GM23248 (cell line): ENCODE data around the gene FGGY. TPM values are rescaled to one million over a fixed set of nuclear protein-coding genes. Genes with fewer than 3 reads are reported as not detected.

Experiments
- DNase-seq: peaks from one replicate; pipeline ENCODE4 v3.0.0-alpha.2; 2015
- H2AFZ ChIP-seq: fragments of 200-600 bp; sonication (generic); 2 replicates; pipeline ENCODE4 v1.6.1; 2016; ENCODE audit warnings: antibody characterized with exemption
- H3F3A ChIP-seq: fragments of 200-600 bp; sonication (generic); 2 replicates; pipeline ENCODE4 v1.6.1; 2016; ENCODE audit warnings: mild to moderate bottlenecking, antibody characterized with exemption, mixed run types; ENCODE audit not compliant: insufficient read depth
- H3K27ac ChIP-seq: fragments of 200-600 bp; sonication (generic); 2 replicates; pipeline ENCODE4 v1.5.1; 2016; ENCODE audit warnings: mild to moderate bottlenecking
- H3K27me3 ChIP-seq: fragments of 200-600 bp; sonication (generic); replicated peaks from 2 replicates; pipeline ENCODE4 v1.6.1; 2016; ENCODE audit warnings: mild to moderate bottlenecking; ENCODE audit not compliant: insufficient read depth
- H3K36me3 ChIP-seq: fragments of 200-600 bp; sonication (generic); 2 replicates; pipeline ENCODE4 v1.6.1; 2016; ENCODE audit warnings: low read depth, mild to moderate bottlenecking
- H3K4me1 ChIP-seq: fragments of 200-600 bp; sonication (generic); 2 replicates; pipeline ENCODE4 v1.6.1; 2016; ENCODE audit warnings: mild to moderate bottlenecking; ENCODE audit not compliant: insufficient read depth
- H3K4me2 ChIP-seq: fragments of 200-600 bp; sonication (generic); one replicate; pipeline ENCODE4 v1.6.1; 2016; ENCODE audit warnings: mild to moderate bottlenecking; ENCODE audit not compliant: unreplicated experiment
- H3K4me3 ChIP-seq: fragments of 200-600 bp; sonication (generic); 2 replicates; pipeline ENCODE4 v1.5.1; 2016; ENCODE audit warnings: mild to moderate bottlenecking
- H3K79me2 ChIP-seq: fragments of 200-600 bp; sonication (generic); 2 replicates; pipeline ENCODE4 v1.6.1; 2016; ENCODE audit warnings: mild to moderate bottlenecking; ENCODE audit not compliant: insufficient read depth
- H3K9ac ChIP-seq: fragments of 200-600 bp; sonication (generic); 2 replicates; pipeline ENCODE4 v1.6.1; 2016; ENCODE audit warnings: mild to moderate bottlenecking
- H3K9me2 ChIP-seq: fragments of 200-600 bp; sonication (generic); 2 replicates; pipeline ENCODE4 v1.6.1; 2016; ENCODE audit warnings: mixed run types, mild to moderate bottlenecking, moderate library complexity; ENCODE audit not compliant: insufficient read depth
- H3K9me3 ChIP-seq: fragments of 200-600 bp; sonication (generic); one replicate; pipeline ENCODE4 v1.6.1; 2017; ENCODE audit warnings: low read depth
- H4K20me1 ChIP-seq: fragments of 200-600 bp; sonication (generic); 2 replicates; pipeline ENCODE4 v1.6.0; 2016; ENCODE audit not compliant: insufficient read depth
- EZH2 ChIP-seq: fragments of 200-600 bp; sonication (generic); IDR thresholded peaks from 2 replicates; pipeline ENCODE4 v1.6.1; 2018; ENCODE audit warnings: antibody characterized with exemption, mild to moderate bottlenecking; ENCODE audit not compliant: insufficient read depth, poor library complexity, severe bottlenecking
- EZH2phosphoT487 ChIP-seq: fragments of 200-600 bp; sonication (generic); IDR thresholded peaks from 2 replicates; pipeline ENCODE4 v1.6.1; 2018; ENCODE audit warnings: antibody characterized with exemption, moderate library complexity, mild to moderate bottlenecking, low read depth; ENCODE audit not compliant: insufficient read depth
- WGBS, 2 experiments: methylation state at CpG; one replicate each; pipeline ENCODE4 v1.1.6; 2015 to 2017; ENCODE audit warnings: low lambda C conversion rate in 2 of 2, low coverage in 1 of 2; ENCODE audit errors: missing lambda C conversion rate in 2 of 2; 5-methylcytosine and 5-hydroxymethylcytosine counted together
- in situ Hi-C: fragments of 300-500 bp; cut with MboI; formaldehyde crosslinking; loops from 2 replicates; pipeline ENCODE4 v1.15.0; 2020
- polyA plus RNA-seq: library from polyadenylated mRNA; unstranded; fragments of >200 nt; fragmentation: Nextera tagmentation; extraction: Ambion mirVana; gene quantifications from 2 replicates; pipeline ENCODE4 v1.2.1, GENCODE V29; 2016
- total RNA-seq: library from RNA; depleted of rRNA; stranded (reverse); fragments of >200 nt; shearing (Covaris generic); gene quantifications from 2 replicates; pipeline ENCODE4 v1.2.3, GENCODE V29; 2014

Gene FGGY
- total and polyA plus RNA-seq, 2 experiments from 2014 or later, result 12.8 to 16.9 TPM

DNA sequence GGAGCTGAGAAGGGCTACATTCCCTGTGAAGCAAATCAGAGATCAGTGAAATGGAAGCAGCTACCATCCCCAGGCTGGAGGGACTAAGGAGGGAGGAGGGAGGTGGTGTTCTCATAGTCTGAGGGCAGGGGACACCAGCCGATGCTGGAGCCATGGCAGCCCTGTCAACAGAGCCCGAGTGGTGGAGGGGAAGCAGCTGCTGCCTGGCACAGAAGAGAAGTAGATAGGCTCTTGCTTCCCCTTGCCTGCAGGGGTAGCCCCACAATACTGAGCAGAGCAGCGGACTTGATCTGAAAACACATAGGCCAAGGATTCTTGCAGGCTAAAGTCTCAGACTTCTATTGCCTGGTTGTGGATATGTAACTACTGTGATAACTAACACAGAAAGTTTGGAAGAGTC, 255.1 kb downstream of the FGGY start:
- Histone ChIP-seq H3K27me3 (no peaks in the 10 kb centered on the region), H2AFZ (no peak overlapping the region), H3K9me3 (no peaks in the 10 kb centered on the region), H3K36me3 (no peaks in the 10 kb centered on the region), H3K27ac (no peak overlapping the region), H3K9me2 (no peaks in the 10 kb centered on the region), H3K4me3 (no peak overlapping the region), H3K79me2 (no peaks in the 10 kb centered on the region), H3K9ac (no peak overlapping the region), H3K4me2 (no peak overlapping the region), H3K4me1 (peaks cover 8% of the 10 kb centered on the region), H3F3A (no peaks in the 10 kb centered on the region), H4K20me1 (no peaks in the 10 kb centered on the region)
- in situ Hi-C loops, result no loop called here
- DNase-seq, result no peak
- 92 to 97% methylated on average over 3 of the region's 3 CpGs for WGBS, 2 experiments
- TF ChIP-seq EZH2 (no peak), EZH2phosphoT487 (no peak)

- WGBS, 2 experiments, result 93 to 97% methylated on average over 4 of the region's 4 CpGs
- Histone ChIP-seq H3K4me3 (no peak overlapping the region), H3K9me3 (no peaks in the 10 kb centered on the region), H3K36me3 (no peaks in the 10 kb centered on the region), H3K4me2 (no peak overlapping the region), H3K27me3 (no peaks in the 10 kb centered on the region), H4K20me1 (no peaks in the 10 kb centered on the region), H3K27ac (no peak overlapping the region), H3K9ac (no peak overlapping the region), H2AFZ (no peak overlapping the region), H3F3A (no peaks in the 10 kb centered on the region), H3K4me1 (peaks cover 8% of the 10 kb centered on the region), H3K79me2 (no peaks in the 10 kb centered on the region), H3K9me2 (no peaks in the 10 kb centered on the region)
- in situ Hi-C loops, result no loop called here
- no peak for TF ChIP-seq EZH2phosphoT487
- TF ChIP-seq EZH2, result no peak
- no peak for DNase-seq
Measured at GRCh38 chr1:59553371-59553770, 256.5 kb downstream of the FGGY start.

DNA sequence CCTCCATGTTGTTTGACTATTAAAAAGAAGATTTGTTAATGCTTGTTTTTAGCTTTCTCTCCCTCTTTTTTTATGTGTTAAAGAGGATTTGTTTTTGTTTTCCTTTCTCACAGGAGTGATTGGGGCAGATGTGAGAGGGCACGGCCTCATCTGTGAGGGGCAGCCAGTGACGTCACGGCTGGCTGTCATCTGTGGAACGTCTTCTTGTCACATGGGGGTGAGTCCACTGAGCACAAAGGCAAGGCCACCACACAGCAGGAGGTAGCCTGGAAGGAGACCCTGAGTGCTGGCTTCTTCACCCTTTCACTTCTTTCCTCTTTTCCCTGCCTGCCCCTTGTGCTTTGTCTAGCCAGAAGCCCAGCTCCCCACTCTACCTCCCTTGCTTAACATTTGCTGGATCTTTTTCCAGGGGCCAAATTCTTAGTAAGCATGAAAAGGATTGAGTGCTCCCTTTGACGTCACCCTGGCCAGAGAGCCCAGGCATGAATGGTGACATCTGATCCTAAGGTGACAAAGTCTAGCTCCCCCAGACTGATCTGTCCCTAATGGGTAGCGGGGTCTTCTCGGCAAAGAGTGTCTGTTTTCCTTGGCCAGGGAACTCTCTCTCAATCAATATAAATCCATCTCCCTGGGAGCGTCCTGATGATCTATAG, 257.2 kb downstream of the FGGY start:
- no peak for DNase-seq
- Histone ChIP-seq H3K9me2 (no peaks in the 10 kb centered on the region), H3K27ac (no peak overlapping the region), H3K27me3 (no peaks in the 10 kb centered on the region), H3F3A (no peaks in the 10 kb centered on the region), H3K9ac (no peak overlapping the region), H2AFZ (no peak overlapping the region), H4K20me1 (no peaks in the 10 kb centered on the region), H3K9me3 (no peaks in the 10 kb centered on the region), H3K36me3 (no peaks in the 10 kb centered on the region), H3K4me3 (no peak overlapping the region), H3K4me1 (peaks cover 8% of the 10 kb centered on the region), H3K4me2 (no peak overlapping the region), H3K79me2 (no peaks in the 10 kb centered on the region)
- WGBS, 2 experiments, result 84 to 87% methylated on average over 8 of the region's 8 CpGs
- TF ChIP-seq EZH2phosphoT487 (no peak), EZH2 (no peak)
- in situ Hi-C loops, result no loop called here

- Histone ChIP-seq H3K4me1 (peaks cover 8% of the 10 kb centered on the region), H3K36me3 (no peaks in the 10 kb centered on the region), H3K4me2 (no peak overlapping the region), H3K79me2 (no peaks in the 10 kb centered on the region), H3K4me3 (no peak overlapping the region), H2AFZ (no peak overlapping the region), H3K9ac (no peak overlapping the region), H3K9me2 (no peaks in the 10 kb centered on the region), H3K27ac (no peak overlapping the region), H3F3A (no peaks in the 10 kb centered on the region), H3K9me3 (no peaks in the 10 kb centered on the region), H4K20me1 (no peaks in the 10 kb centered on the region), H3K27me3 (no peaks in the 10 kb centered on the region)
- WGBS, 2 experiments, result 89 to 93% methylated on average over 4 of the region's 4 CpGs
- in situ Hi-C loops, result no loop called here
- no peak for DNase-seq
- TF ChIP-seq EZH2phosphoT487 (no peak), EZH2 (no peak)
Measured at GRCh38 chr1:59554752-59555151, 257.9 kb downstream of the FGGY start.
